GM23248 (cell line): ENCODE measurements around the gene MYH7. TPM values are rescaled to one million over a fixed set of nuclear protein-coding genes. Genes with fewer than 3 reads are reported as not detected.

Source experiments
- DNase-seq: peaks from one replicate; pipeline ENCODE4 v3.0.0-alpha.2; 2015
- H2AFZ ChIP-seq: fragments of 200-600 bp; sonication (generic); 2 replicates; pipeline ENCODE4 v1.6.1; 2016; ENCODE audit warnings: antibody characterized with exemption
- H3F3A ChIP-seq: fragments of 200-600 bp; sonication (generic); 2 replicates; pipeline ENCODE4 v1.6.1; 2016; ENCODE audit warnings: mild to moderate bottlenecking, antibody characterized with exemption, mixed run types; ENCODE audit not compliant: insufficient read depth
- H3K27ac ChIP-seq: fragments of 200-600 bp; sonication (generic); 2 replicates; pipeline ENCODE4 v1.5.1; 2016; ENCODE audit warnings: mild to moderate bottlenecking
- H3K27me3 ChIP-seq: fragments of 200-600 bp; sonication (generic); replicated peaks from 2 replicates; pipeline ENCODE4 v1.6.1; 2016; ENCODE audit warnings: mild to moderate bottlenecking; ENCODE audit not compliant: insufficient read depth
- H3K36me3 ChIP-seq: fragments of 200-600 bp; sonication (generic); 2 replicates; pipeline ENCODE4 v1.6.1; 2016; ENCODE audit warnings: low read depth, mild to moderate bottlenecking
- H3K4me1 ChIP-seq: fragments of 200-600 bp; sonication (generic); 2 replicates; pipeline ENCODE4 v1.6.1; 2016; ENCODE audit warnings: mild to moderate bottlenecking; ENCODE audit not compliant: insufficient read depth
- H3K4me2 ChIP-seq: fragments of 200-600 bp; sonication (generic); one replicate; pipeline ENCODE4 v1.6.1; 2016; ENCODE audit warnings: mild to moderate bottlenecking; ENCODE audit not compliant: unreplicated experiment
- H3K4me3 ChIP-seq: fragments of 200-600 bp; sonication (generic); 2 replicates; pipeline ENCODE4 v1.5.1; 2016; ENCODE audit warnings: mild to moderate bottlenecking
- H3K79me2 ChIP-seq: fragments of 200-600 bp; sonication (generic); 2 replicates; pipeline ENCODE4 v1.6.1; 2016; ENCODE audit warnings: mild to moderate bottlenecking; ENCODE audit not compliant: insufficient read depth
- H3K9ac ChIP-seq: fragments of 200-600 bp; sonication (generic); 2 replicates; pipeline ENCODE4 v1.6.1; 2016; ENCODE audit warnings: mild to moderate bottlenecking
- H3K9me2 ChIP-seq: fragments of 200-600 bp; sonication (generic); 2 replicates; pipeline ENCODE4 v1.6.1; 2016; ENCODE audit warnings: mixed run types, mild to moderate bottlenecking, moderate library complexity; ENCODE audit not compliant: insufficient read depth
- H3K9me3 ChIP-seq: fragments of 200-600 bp; sonication (generic); one replicate; pipeline ENCODE4 v1.6.1; 2017; ENCODE audit warnings: low read depth
- H4K20me1 ChIP-seq: fragments of 200-600 bp; sonication (generic); 2 replicates; pipeline ENCODE4 v1.6.0; 2016; ENCODE audit not compliant: insufficient read depth
- EZH2 ChIP-seq: fragments of 200-600 bp; sonication (generic); IDR thresholded peaks from 2 replicates; pipeline ENCODE4 v1.6.1; 2018; ENCODE audit warnings: antibody characterized with exemption, mild to moderate bottlenecking; ENCODE audit not compliant: insufficient read depth, poor library complexity, severe bottlenecking
- EZH2phosphoT487 ChIP-seq: fragments of 200-600 bp; sonication (generic); IDR thresholded peaks from 2 replicates; pipeline ENCODE4 v1.6.1; 2018; ENCODE audit warnings: antibody characterized with exemption, moderate library complexity, mild to moderate bottlenecking, low read depth; ENCODE audit not compliant: insufficient read depth
- WGBS, 2 experiments: methylation state at CpG; one replicate each; pipeline ENCODE4 v1.1.6; 2015 to 2017; ENCODE audit warnings: low lambda C conversion rate in 2 of 2, low coverage in 1 of 2; ENCODE audit errors: missing lambda C conversion rate in 2 of 2; 5-methylcytosine and 5-hydroxymethylcytosine counted together
- in situ Hi-C: fragments of 300-500 bp; cut with MboI; formaldehyde crosslinking; loops from 2 replicates; pipeline ENCODE4 v1.15.0; 2020
- polyA plus RNA-seq: library from polyadenylated mRNA; unstranded; fragments of >200 nt; fragmentation: Nextera tagmentation; extraction: Ambion mirVana; gene quantifications from 2 replicates; pipeline ENCODE4 v1.2.1, GENCODE V29; 2016
- total RNA-seq: library from RNA; depleted of rRNA; stranded (reverse); fragments of >200 nt; shearing (Covaris generic); gene quantifications from 2 replicates; pipeline ENCODE4 v1.2.3, GENCODE V29; 2014

Gene MYH7
- total and polyA plus RNA-seq, 2 experiments from 2014 or later = not detected

GRCh38 chr14:23416801-23417200 lies 18.7 kb downstream of the MYH7 start:
- Histone ChIP-seq H3K4me1 (no peaks in the 10 kb centered on the region), H3K9me2 (no peaks in the 10 kb centered on the region), H3K79me2 (no peaks in the 10 kb centered on the region), H3K4me3 (no peak overlapping the region), H4K20me1 (no peaks in the 10 kb centered on the region), H3K36me3 (no peaks in the 10 kb centered on the region), H3F3A (no peaks in the 10 kb centered on the region), H3K9ac (no peak overlapping the region), H2AFZ (no peak overlapping the region), H3K27me3 (peaks cover 9% of the 10 kb centered on the region; the same call in 1 of the 2 replicates), H3K27ac (no peak overlapping the region), H3K4me2 (no peak overlapping the region), H3K9me3 (no peaks in the 10 kb centered on the region)
- no peak for TF ChIP-seq EZH2
- no peak for TF ChIP-seq EZH2phosphoT487
- DNase-seq = no peak
- 55 to 56% methylated on average over 11 of the region's 11 CpGs for WGBS, 2 experiments
- in situ Hi-C loops = no loop called here

- H3K4me1 ChIP-seq = no peaks in the 10 kb centered on the region
- no peaks in the 10 kb centered on the region for H3K36me3 ChIP-seq
- no peak overlapping the region for H3K9ac ChIP-seq
- H3F3A ChIP-seq = no peaks in the 10 kb centered on the region
- peaks cover 7% of the 10 kb centered on the region for H3K27me3 ChIP-seq
- no peak overlapping the region for H3K4me3 ChIP-seq
- no peak overlapping the region for H3K27ac ChIP-seq
- 56 to 60% methylated on average over 20 to 21 of the region's 21 CpGs for WGBS, 2 experiments
- H4K20me1 ChIP-seq = no peaks in the 10 kb centered on the region
- H2AFZ ChIP-seq = no peak overlapping the region
- H3K79me2 ChIP-seq = no peaks in the 10 kb centered on the region
- TF ChIP-seq EZH2phosphoT487 = no peak
- no peak for TF ChIP-seq EZH2
- DNase-seq = no peak
- no peaks in the 10 kb centered on the region for H3K9me2 ChIP-seq
- H3K4me2 ChIP-seq = no peak overlapping the region
- in situ Hi-C loops = no loop called here
- H3K9me3 ChIP-seq = no peaks in the 10 kb centered on the region
Observed at GRCh38 chr14:23415821-23416778, 19.4 kb downstream of the MYH7 start.

GRCh38 chr14:23414906-23415820 lies 20.3 kb downstream of the MYH7 start:
- Histone ChIP-seq H3K36me3 (no peaks in the 10 kb centered on the region), H3K9me2 (no peaks in the 10 kb centered on the region), H3K4me2 (no peak overlapping the region), H3K4me3 (no peak overlapping the region), H3K9me3 (no peaks in the 10 kb centered on the region), H2AFZ (no peak overlapping the region), H3K4me1 (no peaks in the 10 kb centered on the region), H3K27ac (no peak overlapping the region), H3F3A (no peaks in the 10 kb centered on the region), H3K27me3 (peaks cover 4% of the 10 kb centered on the region), H3K9ac (no peak overlapping the region), H4K20me1 (no peaks in the 10 kb centered on the region), H3K79me2 (no peaks in the 10 kb centered on the region)
- WGBS, 2 experiments = 73 to 75% methylated on average over 39 of the region's 39 CpGs
- in situ Hi-C loops = no loop called here
- no peak for DNase-seq
- TF ChIP-seq EZH2 (no peak), EZH2phosphoT487 (no peak)

- TF ChIP-seq EZH2 = no peak
- no peak for TF ChIP-seq EZH2phosphoT487
- in situ Hi-C loops = no loop called here
- no peak overlapping the region for H3K4me2 ChIP-seq
- H3K36me3 ChIP-seq = no peaks in the 10 kb centered on the region
- no peaks in the 10 kb centered on the region for H3K9me2 ChIP-seq
- no peak overlapping the region for H2AFZ ChIP-seq
- no peak overlapping the region for H3K9ac ChIP-seq
- H3K4me1 ChIP-seq = no peaks in the 10 kb centered on the region
- no peak overlapping the region for H3K27ac ChIP-seq
- no peaks in the 10 kb centered on the region for H4K20me1 ChIP-seq
- no peak overlapping the region for H3K4me3 ChIP-seq
- H3K27me3 ChIP-seq = peaks cover 4% of the 10 kb centered on the region
- no peaks in the 10 kb centered on the region for H3K9me3 ChIP-seq
- no peaks in the 10 kb centered on the region for H3K79me2 ChIP-seq
- DNase-seq = no peak
- WGBS, 2 experiments = 30 to 33% methylated on average over 3 of the region's 3 CpGs
- H3F3A ChIP-seq = no peaks in the 10 kb centered on the region
Observed at GRCh38 chr14:23414254-23414653, 21.2 kb downstream of the MYH7 start.
